Activated naive CD8-positive, alpha-beta T cell treated with anti-CD3 and anti-CD28 coated beads, Interleukin-2, amount 50 U/mL, for 24 hours (primary cell): ENCODE measurements around the gene DUSP10.

Experiments
- ATAC-seq: fragments of 150-1000 bp; cut with Tn5 transposase; one replicate; pipeline ENCODE4 v1.10.0; 2021
- DNase-seq: peaks from one replicate; pipeline ENCODE4 v3.0.0; 2021
- H3K27ac Mint-ChIP-seq: one replicate; pipeline ENCODE4 v1.8.0; 2021; ENCODE audit warnings: mild to moderate bottlenecking, mixed read lengths
- H3K27me3 Mint-ChIP-seq: one replicate; pipeline ENCODE4 v1.8.0; 2021; ENCODE audit warnings: mixed read lengths
- H3K36me3 Mint-ChIP-seq: one replicate; pipeline ENCODE4 v1.8.0; 2021; ENCODE audit warnings: low read depth, mixed read lengths
- H3K4me1 Mint-ChIP-seq: one replicate; pipeline ENCODE4 v1.8.0; 2021; ENCODE audit warnings: mixed read lengths
- H3K4me3 Mint-ChIP-seq: one replicate; pipeline ENCODE4 v1.8.0; 2021; ENCODE audit warnings: mild to moderate bottlenecking, moderate library complexity, mixed read lengths
- H3K9me3 Mint-ChIP-seq: one replicate; pipeline ENCODE4 v1.8.0; 2021; ENCODE audit warnings: mixed read lengths

The DUSP10 gene

GRCh38 chr1:221729771-221730330 lies 12.0 kb downstream of the DUSP10 start:
- H3K27me3 Mint-ChIP-seq = no peaks in the 10 kb centered on the region
- no peak for DNase-seq
- no peak overlapping the region for H3K27ac Mint-ChIP-seq

GRCh38 chr1:221728037-221728505 lies 13.8 kb downstream of the DUSP10 start:
- Mint-ChIP-seq H3K4me3 (no peak overlapping the region), H3K27ac (no peak overlapping the region), H3K4me1 (peaks cover 69% of the 10 kb centered on the region), H3K27me3 (no peaks in the 10 kb centered on the region), H3K9me3 (peaks cover 6% of the 10 kb centered on the region), H3K36me3 (peaks cover 42% of the 10 kb centered on the region)
- DNase-seq = no peak
- no peak for ATAC-seq

More at GRCh38 chr1:221729771-221730330, 12.0 kb downstream of the DUSP10 start:
- Mint-ChIP-seq H3K36me3 (peaks cover 30% of the 10 kb centered on the region), H3K4me1 (peaks cover 74% of the 10 kb centered on the region), H3K9me3 (no peaks in the 10 kb centered on the region), H3K4me3 (no peak overlapping the region)
- no peak for ATAC-seq

- Mint-ChIP-seq H3K36me3 (peaks cover 46% of the 10 kb centered on the region), H3K9me3 (peaks cover 6% of the 10 kb centered on the region), H3K4me1 (peaks cover 76% of the 10 kb centered on the region), H3K27ac (peak overlapping the region; percentile 87), H3K27me3 (no peaks in the 10 kb centered on the region), H3K4me3 (peak overlapping the region; percentile 66)
- peak; percentile 52 for ATAC-seq
- no peak for DNase-seq
Measured at GRCh38 chr1:221727146-221728036, 14.5 kb downstream of the DUSP10 start.

- peak overlapping the region; percentile 87 for H3K27ac Mint-ChIP-seq
- H3K4me3 Mint-ChIP-seq = peak overlapping the region; percentile 66
- peaks cover 6% of the 10 kb centered on the region for H3K9me3 Mint-ChIP-seq
- H3K4me1 Mint-ChIP-seq = peaks cover 78% of the 10 kb centered on the region
- ATAC-seq (peak; percentile 56), DNase-seq (no peak)
- H3K27me3 Mint-ChIP-seq = no peaks in the 10 kb centered on the region
- peaks cover 54% of the 10 kb centered on the region for H3K36me3 Mint-ChIP-seq
Measured at GRCh38 chr1:221725735-221726672, 15.9 kb downstream of the DUSP10 start.

GRCh38 chr1:221724931-221725605 lies 16.8 kb downstream of the DUSP10 start:
- peaks cover 57% of the 10 kb centered on the region for H3K36me3 Mint-ChIP-seq
- H3K4me1 Mint-ChIP-seq = peaks cover 75% of the 10 kb centered on the region
- H3K27me3 Mint-ChIP-seq = no peaks in the 10 kb centered on the region
- H3K9me3 Mint-ChIP-seq = peaks cover 6% of the 10 kb centered on the region
- DNase-seq (no peak), ATAC-seq (no peak)
- H3K27ac Mint-ChIP-seq = no peak overlapping the region
- H3K4me3 Mint-ChIP-seq = no peak overlapping the region

- no peaks in the 10 kb centered on the region for H3K27me3 Mint-ChIP-seq
- no peak overlapping the region for H3K4me3 Mint-ChIP-seq
- no peak overlapping the region for H3K27ac Mint-ChIP-seq
- DNase-seq (no peak), ATAC-seq (no peak)
- peaks cover 64% of the 10 kb centered on the region for H3K4me1 Mint-ChIP-seq
- peaks cover 63% of the 10 kb centered on the region for H3K36me3 Mint-ChIP-seq
- H3K9me3 Mint-ChIP-seq = peaks cover 6% of the 10 kb centered on the region
Measured at GRCh38 chr1:221723848-221724236, 18.0 kb downstream of the DUSP10 start.

GRCh38 chr1:221723018-221723847 lies 18.7 kb downstream of the DUSP10 start:
- Mint-ChIP-seq H3K27ac (no peak overlapping the region), H3K4me3 (no peak overlapping the region), H3K9me3 (peaks cover 6% of the 10 kb centered on the region), H3K27me3 (no peaks in the 10 kb centered on the region), H3K4me1 (peaks cover 61% of the 10 kb centered on the region), H3K36me3 (peaks cover 64% of the 10 kb centered on the region)
- ATAC-seq (peak; percentile 47), DNase-seq (no peak)

- no peak for DNase-seq
- no peak for ATAC-seq
- no peaks in the 10 kb centered on the region for H3K27me3 Mint-ChIP-seq
- H3K36me3 Mint-ChIP-seq = peaks cover 62% of the 10 kb centered on the region
- peaks cover 55% of the 10 kb centered on the region for H3K4me1 Mint-ChIP-seq
- H3K9me3 Mint-ChIP-seq = peaks cover 6% of the 10 kb centered on the region
- no peak overlapping the region for H3K4me3 Mint-ChIP-seq
- no peak overlapping the region for H3K27ac Mint-ChIP-seq
Measured at GRCh38 chr1:221722254-221723017, 19.5 kb downstream of the DUSP10 start.

GRCh38 chr1:221720545-221720944 lies 21.3 kb downstream of the DUSP10 start:
- H3K36me3 Mint-ChIP-seq = peaks cover 66% of the 10 kb centered on the region
- peaks cover 53% of the 10 kb centered on the region for H3K4me1 Mint-ChIP-seq
- no peak for DNase-seq
- H3K27me3 Mint-ChIP-seq = no peaks in the 10 kb centered on the region
- H3K9me3 Mint-ChIP-seq = peaks cover 6% of the 10 kb centered on the region
- ATAC-seq = no peak
- H3K4me3 Mint-ChIP-seq = no peak overlapping the region
- H3K27ac Mint-ChIP-seq = no peak overlapping the region

- peaks cover 56% of the 10 kb centered on the region for H3K4me1 Mint-ChIP-seq
- DNase-seq (no peak), ATAC-seq (no peak)
- peaks cover 6% of the 10 kb centered on the region for H3K9me3 Mint-ChIP-seq
- no peak overlapping the region for H3K4me3 Mint-ChIP-seq
- no peak overlapping the region for H3K27ac Mint-ChIP-seq
- H3K36me3 Mint-ChIP-seq = peaks cover 65% of the 10 kb centered on the region
- no peaks in the 10 kb centered on the region for H3K27me3 Mint-ChIP-seq
Measured at GRCh38 chr1:221719987-221720386, 21.9 kb downstream of the DUSP10 start.

- Mint-ChIP-seq H3K36me3 (peaks cover 66% of the 10 kb centered on the region), H3K4me3 (no peak overlapping the region), H3K4me1 (peaks cover 60% of the 10 kb centered on the region), H3K9me3 (peaks cover 14% of the 10 kb centered on the region), H3K27me3 (no peaks in the 10 kb centered on the region), H3K27ac (no peak overlapping the region)
- DNase-seq = no peak
- no peak for ATAC-seq
Measured at GRCh38 chr1:221719278-221719597, 22.7 kb downstream of the DUSP10 start.

- DNase-seq = no peak
- Mint-ChIP-seq H3K27me3 (no peaks in the 10 kb centered on the region), H3K4me1 (peaks cover 61% of the 10 kb centered on the region), H3K9me3 (peaks cover 10% of the 10 kb centered on the region), H3K27ac (no peak overlapping the region), H3K36me3 (peaks cover 63% of the 10 kb centered on the region), H3K4me3 (no peak overlapping the region)
- ATAC-seq = no peak
Measured at GRCh38 chr1:221718381-221719277, 23.3 kb downstream of the DUSP10 start.
